Natural killer cell (primary cell): ENCODE measurements around the gene TRIM41. TPM values are rescaled to one million over a fixed set of nuclear protein-coding genes. Genes with fewer than 3 reads are reported as not detected.

ENCODE experiments used
- ATAC-seq, 3 donors: fragments of 150-1000 bp in 2 of 3; fragments of 200-7000 bp in 1 of 3; cut with Tn5 transposase; 1 replicate in 1 of 3; 2 replicates in 2 of 3; pipeline ENCODE4 v1.10.0; 2021; ENCODE audit warnings: mild to moderate bottlenecking in 2 of 3, moderate library complexity in 2 of 3
- DNase-seq, 2 donors: peaks; one replicate each; pipeline versions ENCODE4 v3.0.0 to v3.0.0-alpha.2; 2013 to 2021; ENCODE audit warnings: mixed read lengths in 1 of 2
- H3K27ac ChIP-seq: one replicate; pipeline ENCODE4 v1.5.1; 2013; ENCODE audit warnings: mild to moderate bottlenecking, low read length
- H3K27me3 ChIP-seq: one replicate; pipeline ENCODE4 v1.6.1; 2013; ENCODE audit warnings: low read length; ENCODE audit not compliant: control insufficient read depth, insufficient read depth
- H3K36me3 ChIP-seq: one replicate; pipeline ENCODE4 v1.6.1; 2013; ENCODE audit warnings: low read length; ENCODE audit not compliant: control insufficient read depth, insufficient read depth
- H3K4me1 ChIP-seq: one replicate; pipeline ENCODE4 v1.6.1; 2013; ENCODE audit warnings: low read length; ENCODE audit not compliant: control insufficient read depth, insufficient read depth
- H3K4me3 ChIP-seq: one replicate; pipeline ENCODE4 v1.5.1; 2013; ENCODE audit warnings: low read length
- H3K9me3 ChIP-seq: one replicate; pipeline ENCODE4 v1.6.1; 2013; ENCODE audit warnings: low read length; ENCODE audit not compliant: control insufficient read depth, insufficient read depth
- H3K27ac Mint-ChIP-seq, 2 donors: one replicate each; pipeline ENCODE4 v1.8.0; 2022; ENCODE audit warnings: mild to moderate bottlenecking in 2 of 2, mixed read lengths in 2 of 2, moderate library complexity in 1 of 2
- H3K27me3 Mint-ChIP-seq, 2 donors: one replicate each; pipeline ENCODE4 v1.8.0; 2022; ENCODE audit warnings: low read depth in 2 of 2, mixed read lengths in 2 of 2
- H3K36me3 Mint-ChIP-seq: one replicate; pipeline ENCODE4 v1.8.0; 2022; ENCODE audit warnings: mixed read lengths
- H3K4me1 Mint-ChIP-seq, 2 donors: one replicate each; pipeline ENCODE4 v1.8.0; 2022; ENCODE audit warnings: mixed read lengths in 2 of 2
- H3K4me3 Mint-ChIP-seq: one replicate; pipeline ENCODE4 v1.8.0; 2022; ENCODE audit warnings: mild to moderate bottlenecking, moderate library complexity, mixed read lengths
- H3K9me3 Mint-ChIP-seq, 2 donors: one replicate each; pipeline ENCODE4 v1.8.0; 2022; ENCODE audit warnings: mixed read lengths in 2 of 2
- WGBS: methylation state at CpG from one replicate; pipeline ENCODE4 v1.1.7; 2013; ENCODE audit warnings: missing lambda C conversion rate; ENCODE audit not compliant: insufficient coverage; 5-methylcytosine and 5-hydroxymethylcytosine counted together
- intact Hi-C: fragments of 100-400 bp; cut with micrococcal nuclease; formaldehyde crosslinking; loops from one replicate; pipeline ENCODE4 v1.14.2; 2022
- total RNA-seq, 4 donors: library from RNA; stranded (reverse); fragments of 120-200 nt in 1 of 4; gene quantifications; one replicate each; pipeline versions ENCODE4 v1.2.3 to v1.2.4, GENCODE V29; 2013 to 2022
- TF ChIP-seq, protein P1 (sequence below): fragments of 200-600 bp; IDR thresholded peaks from one replicate; pipeline ENCODE4 v1.8.0; 2022; ENCODE audit warnings: antibody characterized with exemption

TRIM41 gene
- total RNA-seq, 3 donors from 2014 or later (not counting 1 experiment from before 2014, with no cell fraction given) = 33.4 to 41.6 (median 36.0) TPM

DNA sequence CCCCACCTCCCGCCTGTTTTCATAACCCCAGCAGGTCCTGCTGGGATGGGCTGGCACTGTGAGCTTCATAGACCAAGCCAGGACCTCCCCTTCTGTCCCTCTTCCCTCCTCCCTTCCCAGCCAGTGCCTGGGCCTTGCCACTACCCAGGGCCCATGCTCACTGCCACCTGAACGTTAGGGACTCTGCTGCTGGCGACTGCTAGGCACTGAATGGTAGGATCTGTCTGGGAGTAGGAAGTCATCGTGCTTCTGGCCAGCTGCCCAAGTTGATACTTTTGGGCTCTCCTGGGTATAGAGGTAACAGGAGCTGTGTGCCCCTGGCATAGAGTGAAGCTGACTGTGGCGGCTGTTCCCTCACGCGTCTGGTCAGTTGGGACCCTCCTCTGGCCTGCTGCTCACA, 8.4 kb downstream of the TRIM41 start:
- WGBS = 98% methylated on average over 7 of the region's 7 CpGs
- TF ChIP-seq, protein P1, sequence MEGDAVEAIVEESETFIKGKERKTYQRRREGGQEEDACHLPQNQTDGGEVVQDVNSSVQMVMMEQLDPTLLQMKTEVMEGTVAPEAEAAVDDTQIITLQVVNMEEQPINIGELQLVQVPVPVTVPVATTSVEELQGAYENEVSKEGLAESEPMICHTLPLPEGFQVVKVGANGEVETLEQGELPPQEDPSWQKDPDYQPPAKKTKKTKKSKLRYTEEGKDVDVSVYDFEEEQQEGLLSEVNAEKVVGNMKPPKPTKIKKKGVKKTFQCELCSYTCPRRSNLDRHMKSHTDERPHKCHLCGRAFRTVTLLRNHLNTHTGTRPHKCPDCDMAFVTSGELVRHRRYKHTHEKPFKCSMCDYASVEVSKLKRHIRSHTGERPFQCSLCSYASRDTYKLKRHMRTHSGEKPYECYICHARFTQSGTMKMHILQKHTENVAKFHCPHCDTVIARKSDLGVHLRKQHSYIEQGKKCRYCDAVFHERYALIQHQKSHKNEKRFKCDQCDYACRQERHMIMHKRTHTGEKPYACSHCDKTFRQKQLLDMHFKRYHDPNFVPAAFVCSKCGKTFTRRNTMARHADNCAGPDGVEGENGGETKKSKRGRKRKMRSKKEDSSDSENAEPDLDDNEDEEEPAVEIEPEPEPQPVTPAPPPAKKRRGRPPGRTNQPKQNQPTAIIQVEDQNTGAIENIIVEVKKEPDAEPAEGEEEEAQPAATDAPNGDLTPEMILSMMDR = no peak
- Histone ChIP-seq H3K4me3 (no peak overlapping the region), H3K27me3 (no peaks in the 10 kb centered on the region), H3K9me3 (no peaks in the 10 kb centered on the region), H3K4me1 (no peaks in the 10 kb centered on the region), H3K27ac (no peak overlapping the region), H3K36me3 (peaks cover 57% of the 10 kb centered on the region)
- Mint-ChIP-seq H3K9me3 (no peaks in the 10 kb centered on the region), H3K27ac (no peak overlapping the region), H3K27me3 (no peaks in the 10 kb centered on the region), H3K36me3 (no peaks in the 10 kb centered on the region), H3K4me1 (peaks cover 10 to 14% of the 10 kb centered on the region in 2 donors), H3K4me3 (no peak overlapping the region)
- no peak for ATAC-seq
- intact Hi-C loops = no loop called here
- no peak for DNase-seq

DNA sequence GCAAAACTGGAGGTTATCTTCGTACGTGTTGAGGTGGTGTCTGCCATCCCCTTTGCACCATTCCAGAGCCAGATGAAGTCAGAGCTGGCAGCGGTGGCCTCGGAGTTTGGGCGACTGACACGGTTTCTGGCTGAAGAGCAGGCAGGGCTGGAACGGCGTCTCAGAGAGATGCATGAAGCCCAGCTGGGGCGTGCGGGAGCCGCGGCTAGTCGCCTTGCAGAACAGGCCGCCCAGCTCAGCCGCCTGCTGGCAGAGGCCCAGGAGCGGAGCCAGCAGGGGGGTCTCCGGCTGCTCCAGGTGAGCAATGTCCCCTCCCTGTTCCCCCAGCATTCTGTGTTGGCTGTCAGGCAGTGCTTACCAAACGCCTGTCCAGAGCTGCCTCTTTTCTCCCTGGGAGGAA, 9.5 kb downstream of the TRIM41 start:
- Mint-ChIP-seq H3K4me1 (peaks cover 10 to 14% of the 10 kb centered on the region in 2 donors), H3K4me3 (no peak overlapping the region), H3K27ac (no peak overlapping the region), H3K36me3 (no peaks in the 10 kb centered on the region), H3K27me3 (no peaks in the 10 kb centered on the region), H3K9me3 (no peaks in the 10 kb centered on the region)
- Histone ChIP-seq H3K4me3 (no peak overlapping the region), H3K27me3 (no peaks in the 10 kb centered on the region), H3K4me1 (no peaks in the 10 kb centered on the region), H3K27ac (no peak overlapping the region), H3K36me3 (peaks cover 68% of the 10 kb centered on the region), H3K9me3 (no peaks in the 10 kb centered on the region)
- no peak for ATAC-seq
- TF ChIP-seq, protein P1 = no peak
- no peak for DNase-seq
- intact Hi-C loops = no loop called here
- 95% methylated on average over 18 of the region's 18 CpGs for WGBS

DNA sequence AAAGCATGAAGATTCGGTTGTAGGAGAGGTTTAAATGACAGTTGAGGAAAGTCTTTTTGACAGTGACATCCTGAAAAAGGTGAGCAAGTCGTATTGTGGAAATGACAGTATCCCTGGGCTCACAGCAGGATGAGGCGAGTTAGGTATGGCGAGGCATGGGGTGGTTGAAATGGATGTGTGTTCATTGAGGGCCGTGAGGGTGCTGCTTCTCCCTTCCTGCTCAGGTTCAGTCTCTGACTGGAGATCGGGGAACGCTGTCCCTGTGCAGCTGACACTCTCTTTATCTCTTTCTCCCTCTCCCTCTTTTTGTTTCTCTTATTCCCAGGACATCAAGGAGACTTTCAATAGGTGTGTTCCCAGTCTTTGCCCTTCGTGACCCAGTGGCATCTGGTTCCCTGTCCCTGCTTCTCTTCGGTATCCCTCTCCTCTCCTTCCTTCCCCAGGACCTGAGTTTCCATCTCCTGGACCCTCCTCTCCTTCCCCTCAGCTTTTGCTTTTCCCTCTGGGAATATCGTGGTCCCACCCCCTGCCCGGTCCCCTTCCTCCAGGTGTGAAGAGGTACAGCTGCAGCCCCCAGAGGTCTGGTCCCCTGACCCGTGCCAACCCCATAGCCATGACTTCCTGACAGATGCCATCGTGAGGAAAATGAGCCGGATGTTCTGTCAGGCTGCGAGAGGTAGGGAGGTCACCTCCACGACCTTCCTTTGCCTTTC, 10.2 kb downstream of the TRIM41 start:
- Histone ChIP-seq H3K27ac (no peak overlapping the region), H3K36me3 (peaks cover 75% of the 10 kb centered on the region), H3K4me3 (no peak overlapping the region), H3K27me3 (no peaks in the 10 kb centered on the region), H3K9me3 (no peaks in the 10 kb centered on the region), H3K4me1 (no peaks in the 10 kb centered on the region)
- H3K4me3 Mint-ChIP-seq = no peak overlapping the region
- DNase-seq (no peak), ATAC-seq (no peak)
- no peaks in the 10 kb centered on the region for H3K27me3 Mint-ChIP-seq
- intact Hi-C loops = no loop called here
- H3K4me1 Mint-ChIP-seq = peaks cover 15 to 18% of the 10 kb centered on the region in 2 donors
- H3K27ac Mint-ChIP-seq = peak overlapping the region in 1 of 2 donors; percentile 8
- TF ChIP-seq, protein P1 = no peak
- peaks cover 6% of the 10 kb centered on the region for H3K36me3 Mint-ChIP-seq
- 91% methylated on average over 16 of the region's 16 CpGs for WGBS
- no peaks in the 10 kb centered on the region for H3K9me3 Mint-ChIP-seq
